Panc1 (cell line): ENCODE measurements around the gene NEO1. TPM values are rescaled to one million over a fixed set of nuclear protein-coding genes. Genes with fewer than 3 reads are reported as not detected.

Source experiments
- ATAC-seq: fragments of 200-7000 bp; cut with Tn5 transposase; 2 replicates; pipeline ENCODE4 v1.9.1; 2020; ENCODE audit warnings: mild to moderate bottlenecking, moderate library complexity
- BruUV-seq: library from RNA; stranded (reverse); fragments of 400-500 nt; replicated peaks from 2 replicates; lab custom pipeline; 2021; lab: Mats Ljungman, UMichigan
- CTCF ChIA-PET: fragments of 300-600 bp; sonication (Branson Sonifier 250); formaldehyde crosslinking; loops from one replicate; lab custom pipeline; 2022; ENCODE audit warnings: antibody characterized with exemption; lab: Charles Lee
- POLR2A ChIA-PET: fragments of 300-600 bp; sonication (Branson Sonifier 250); formaldehyde crosslinking; loops from one replicate; lab custom pipeline; 2022; ENCODE audit warnings: antibody characterized with exemption; lab: Charles Lee
- DNase-seq: peaks from one replicate; pipeline ENCODE4 v3.0.0-alpha.2; 2010; ENCODE audit warnings: low read depth, low spot score
- H3K27ac ChIP-seq: 2 replicates; pipeline ENCODE4 v1.5.1; 2011; ENCODE audit warnings: mild to moderate bottlenecking, low read length, inconsistent platforms
- H3K27me3 ChIP-seq: fragments of 200-500 bp; sonication (Bioruptor generic); 2 replicates; pipeline ENCODE4 v1.6.0; 2014; ENCODE audit warnings: low read length, inconsistent platforms; ENCODE audit not compliant: control insufficient read depth, insufficient read depth
- H3K36me3 ChIP-seq: fragments of 200-500 bp; sonication (Bioruptor generic); 2 replicates; pipeline ENCODE4 v1.5.1; 2014; ENCODE audit warnings: inconsistent platforms, mild to moderate bottlenecking, low read length, moderate library complexity; ENCODE audit not compliant: control insufficient read depth, insufficient read depth
- H3K4me1 ChIP-seq: 2 replicates; pipeline ENCODE4 v1.5.1; 2011; ENCODE audit warnings: inconsistent platforms, mild to moderate bottlenecking, low read length, moderate library complexity; ENCODE audit not compliant: control insufficient read depth, insufficient read depth
- H3K4me3 ChIP-seq, 2 experiments: 2 replicates each; pipeline ENCODE4 v1.5.1; 2011 to 2012; ENCODE audit warnings: low read depth in 2 of 2, low read length in 2 of 2, mild to moderate bottlenecking in 2 of 2, inconsistent platforms in 1 of 2, moderate library complexity in 1 of 2
- H3K9me3 ChIP-seq: fragments of 200-500 bp; sonication (Bioruptor generic); 2 replicates; pipeline ENCODE4 v1.5.1; 2014; ENCODE audit warnings: low read depth, mild to moderate bottlenecking, inconsistent platforms, low read length, moderate library complexity; ENCODE audit not compliant: control insufficient read depth, insufficient read depth
- CTCF ChIP-seq: fragments of 450-650 bp; IDR thresholded peaks from 2 replicates; pipeline ENCODE4 v1.5.1; 2017; ENCODE audit warnings: mild to moderate bottlenecking
- POLR2AphosphoS5 ChIP-seq: IDR thresholded peaks from 2 replicates; pipeline ENCODE4 v1.6.1; 2012; ENCODE audit warnings: mild to moderate bottlenecking, low read depth, low read length, moderate library complexity
- REST ChIP-seq, 2 experiments: IDR thresholded peaks; 2 replicates each; pipeline ENCODE4 v1.6.1; 2011 to 2012; ENCODE audit warnings: low read depth in 2 of 2, control low read depth in 1 of 2, low read length in 1 of 2, mild to moderate bottlenecking in 1 of 2, moderate library complexity in 1 of 2; ENCODE audit not compliant: insufficient read depth in 1 of 2
- SIN3A ChIP-seq: IDR thresholded peaks from 2 replicates; pipeline ENCODE4 v1.6.1; 2012; ENCODE audit warnings: low read depth, mild to moderate bottlenecking, low read length, moderate library complexity, borderline replicate concordance; ENCODE audit not compliant: insufficient read depth
- TCF7L2 ChIP-seq: IDR thresholded peaks from 2 replicates; pipeline ENCODE4 v1.6.1; 2011; ENCODE audit warnings: mild to moderate bottlenecking, low read depth, low read length, inconsistent platforms
- in situ Hi-C: cut with HindIII; loops from 2 replicates; pipeline ENCODE4 v1.10.0; 2016; ENCODE audit warnings: low sequenced_read_pairs, low pct_unique_long_range_greater_than_20kb
- intact Hi-C: fragments of 100-400 bp; cut with micrococcal nuclease; formaldehyde crosslinking; loops from one replicate; pipeline ENCODE4 v1.10.0; 2022; ENCODE audit not compliant: unreplicated experiment
- total RNA-seq: library from RNA; stranded (reverse); gene quantifications from one replicate; pipeline ENCODE4 v1.2.1, GENCODE V29; 2021; ENCODE audit not compliant: unreplicated experiment

NEO1 gene
- total RNA-seq, 1 experiment from 2014 or later = 7.5 TPM

GRCh38 chr15:73028831-73029451 is 23.3 kb upstream of the NEO1 start:
- H3K4me3 ChIP-seq = no peak overlapping the region
- in situ Hi-C loops (no loop called here), intact Hi-C loops (no loop called here)
- no peaks in the 10 kb centered on the region for H3K4me1 ChIP-seq
- no peak overlapping the region for H3K27ac ChIP-seq
- POLR2A ChIA-PET = no interaction called here
- DNase-seq (no peak), ATAC-seq (no peak)
- no peaks in the 10 kb centered on the region for H3K36me3 ChIP-seq
- no TSS peak for BruUV-seq
- no peaks in the 10 kb centered on the region for H3K9me3 ChIP-seq
- TF ChIP-seq CTCF (no peak), POLR2AphosphoS5 (no peak), TCF7L2 (no peak), SIN3A (no peak), REST (IDR thresholded peaks at IDR 0.05; ENCODE audit: insufficient read depth in 1 of 2, low read depth in 2 of 2, low read length in 1 of 2) (no peak)
- H3K27me3 ChIP-seq = peaks cover 22% of the 10 kb centered on the region
- CTCF ChIA-PET = no interaction called here

- Histone ChIP-seq H3K27me3 (peaks cover 22% of the 10 kb centered on the region), H3K36me3 (no peaks in the 10 kb centered on the region), H3K4me1 (no peaks in the 10 kb centered on the region), H3K27ac (no peak overlapping the region), H3K9me3 (no peaks in the 10 kb centered on the region), H3K4me3 (no peak overlapping the region)
- intact Hi-C loops (no loop called here), in situ Hi-C loops (no loop called here)
- no peak for ATAC-seq
- DNase-seq = no peak
- POLR2A ChIA-PET = no interaction called here
- no peak for TF ChIP-seq POLR2AphosphoS5
- no peak for TF ChIP-seq CTCF
- TF ChIP-seq SIN3A = no peak
- no peak for TF ChIP-seq REST (IDR thresholded peaks at IDR 0.05; ENCODE audit: insufficient read depth in 1 of 2, low read depth in 2 of 2, low read length in 1 of 2)
- no peak for TF ChIP-seq TCF7L2
- no TSS peak for BruUV-seq
- CTCF ChIA-PET = no interaction called here
These were observed 22.1 kb upstream of the NEO1 start for GRCh38 chr15:73030122-73030679.
